WTC11 (cell line): ENCODE results near the gene TIMM10. TPM values are rescaled to one million over a fixed set of nuclear protein-coding genes. Genes with fewer than 3 reads are reported as not detected.

Experiments used
- ATAC-seq: fragments of 200-7000 bp; cut with Tn5 transposase; 2 replicates; pipeline ENCODE4 v1.10.0; 2021; ENCODE audit warnings: mild to moderate bottlenecking, moderate library complexity
- CTCF ChIA-PET: fragments of 300-600 bp; sonication (Branson Sonifier 250); formaldehyde crosslinking; loops from one replicate; lab custom pipeline; 2021; ENCODE audit warnings: antibody characterized with exemption; lab: Charles Lee
- POLR2A ChIA-PET: fragments of 350-600 bp; sonication (Branson Sonifier 250); formaldehyde crosslinking; loops from one replicate; lab custom pipeline; 2021; ENCODE audit warnings: antibody characterized with exemption; lab: Charles Lee
- DNase-seq: peaks from one replicate; pipeline ENCODE4 v3.0.0; 2021; ENCODE audit warnings: low spot score
- H3K27ac Mint-ChIP-seq: 2 replicates; pipeline ENCODE4 v1.8.0; 2021; ENCODE audit warnings: mixed read lengths
- H3K27me3 Mint-ChIP-seq: 2 replicates; pipeline ENCODE4 v1.8.0; 2021; ENCODE audit warnings: low read depth, mild to moderate bottlenecking, moderate library complexity, mixed read lengths
- H3K36me3 Mint-ChIP-seq: 2 replicates; pipeline ENCODE4 v1.8.0; 2021; ENCODE audit warnings: mixed read lengths
- H3K4me1 Mint-ChIP-seq: 2 replicates; pipeline ENCODE4 v1.8.0; 2022; ENCODE audit warnings: mixed read lengths
- H3K4me3 Mint-ChIP-seq: 2 replicates; pipeline ENCODE4 v1.8.0; 2021; ENCODE audit warnings: mild to moderate bottlenecking, moderate library complexity, mixed read lengths
- H3K9me3 Mint-ChIP-seq: 2 replicates; pipeline ENCODE4 v1.8.0; 2021; ENCODE audit warnings: mixed read lengths
- ELF4 ChIP-seq: sonication (generic); formaldehyde crosslinking; IDR thresholded peaks from 2 replicates; pipeline ENCODE4 v1.8.1; 2022; ENCODE audit warnings: low read depth, mild to moderate bottlenecking, moderate library complexity, missing genetic modification reagents
- ESRRA ChIP-seq: sonication (generic); formaldehyde crosslinking; IDR thresholded peaks from 2 replicates; pipeline ENCODE4 v1.8.1; 2022; ENCODE audit warnings: mild to moderate bottlenecking, missing genetic modification reagents, borderline replicate concordance
- FOXJ3 ChIP-seq: sonication (generic); formaldehyde crosslinking; IDR thresholded peaks from 2 replicates; pipeline ENCODE4 v1.9.0; 2021; ENCODE audit warnings: missing genetic modification reagents, mild to moderate bottlenecking, borderline replicate concordance
- GTF2I ChIP-seq: fragments of 250-450 bp; sonication (Bioruptor Pico); conservative IDR thresholded peaks from 2 replicates; pipeline ENCODE4 v1.4.0; 2021; ENCODE audit warnings: mild to moderate bottlenecking
- HMGA2 ChIP-seq: fragments of 250-450 bp; sonication (Bioruptor Pico); IDR thresholded peaks from 2 replicates; pipeline ENCODE4 v1.4.0; 2021; ENCODE audit warnings: mild to moderate bottlenecking, moderate library complexity
- KAT7 ChIP-seq: sonication (generic); formaldehyde crosslinking; IDR thresholded peaks from 2 replicates; pipeline ENCODE4 v1.8.1; 2023; ENCODE audit warnings: missing genetic modification reagents, mild to moderate bottlenecking, borderline replicate concordance
- NFATC4 ChIP-seq: fragments of 250-450 bp; sonication (Bioruptor Pico); IDR thresholded peaks from 2 replicates; pipeline ENCODE4 v1.9.0; 2021; ENCODE audit warnings: mild to moderate bottlenecking
- TEAD1 ChIP-seq: sonication (generic); formaldehyde crosslinking; IDR thresholded peaks from 2 replicates; pipeline ENCODE4 v1.8.0; 2022; ENCODE audit warnings: mild to moderate bottlenecking, missing genetic modification reagents
- TP53 ChIP-seq: sonication (generic); formaldehyde crosslinking; IDR thresholded peaks from 2 replicates; pipeline ENCODE4 v1.8.1; 2023; ENCODE audit warnings: mild to moderate bottlenecking, missing genetic modification reagents
- total RNA-seq: library from RNA; stranded (reverse); gene quantifications from 3 replicates; pipeline ENCODE4 v1.2.3, GENCODE V29; 2021
- TF ChIP-seq, protein P1 (sequence below): fragments of 250-450 bp; sonication (Bioruptor Pico); IDR thresholded peaks from 2 replicates; pipeline ENCODE4 v1.8.0; 2021; ENCODE audit warnings: mild to moderate bottlenecking
- TF ChIP-seq, protein P2 (sequence below): sonication (generic); formaldehyde crosslinking; IDR thresholded peaks from 2 replicates; pipeline ENCODE4 v1.8.1; 2023; ENCODE audit warnings: mild to moderate bottlenecking, missing genetic modification reagents, moderate library complexity
- TF ChIP-seq, protein P3 (sequence below): fragments of 250-450 bp; sonication (Bioruptor Pico); conservative IDR thresholded peaks from 2 replicates; pipeline ENCODE4 v1.9.0; 2021; ENCODE audit warnings: mild to moderate bottlenecking
- TF ChIP-seq, protein P4 (sequence below): sonication (generic); formaldehyde crosslinking; IDR thresholded peaks from 2 replicates; pipeline ENCODE4 v1.8.1; 2023; ENCODE audit warnings: mild to moderate bottlenecking, missing genetic modification reagents, moderate library complexity
- TF ChIP-seq, protein P5 (sequence below): sonication (generic); formaldehyde crosslinking; IDR thresholded peaks from 2 replicates; pipeline ENCODE4 v1.8.0; 2022; ENCODE audit warnings: mild to moderate bottlenecking, missing genetic modification reagents
- TF ChIP-seq, protein P6 (sequence below): sonication (generic); formaldehyde crosslinking; IDR thresholded peaks from 2 replicates; pipeline ENCODE4 v1.8.1; 2023; ENCODE audit warnings: mild to moderate bottlenecking, moderate library complexity, missing genetic modification reagents

Gene TIMM10
- total RNA-seq, 1 experiment from 2014 or later, result 92.8 TPM

DNA sequence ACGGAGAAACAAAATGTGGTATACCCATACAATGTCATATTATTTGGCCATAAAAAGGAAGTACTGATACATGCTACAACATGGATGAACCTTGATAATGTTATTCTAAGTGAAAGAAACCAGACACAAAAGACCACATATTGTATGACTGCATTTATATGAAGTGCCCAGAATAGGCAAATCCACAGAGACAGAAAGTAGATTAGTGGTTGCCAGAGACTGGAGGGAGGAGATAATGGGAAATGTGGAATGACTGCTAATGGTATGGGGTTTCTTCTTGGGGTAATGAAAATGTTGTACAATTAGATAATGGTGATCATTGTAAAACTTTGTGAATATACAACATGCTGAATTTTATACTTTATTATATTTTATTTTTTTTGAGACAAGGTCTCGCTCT, 9.4 kb downstream of the TIMM10 start:
- H3K27me3 Mint-ChIP-seq, result peaks cover 18% of the 10 kb centered on the region
- no peak for TF ChIP-seq GTF2I
- TF ChIP-seq, protein P1, sequence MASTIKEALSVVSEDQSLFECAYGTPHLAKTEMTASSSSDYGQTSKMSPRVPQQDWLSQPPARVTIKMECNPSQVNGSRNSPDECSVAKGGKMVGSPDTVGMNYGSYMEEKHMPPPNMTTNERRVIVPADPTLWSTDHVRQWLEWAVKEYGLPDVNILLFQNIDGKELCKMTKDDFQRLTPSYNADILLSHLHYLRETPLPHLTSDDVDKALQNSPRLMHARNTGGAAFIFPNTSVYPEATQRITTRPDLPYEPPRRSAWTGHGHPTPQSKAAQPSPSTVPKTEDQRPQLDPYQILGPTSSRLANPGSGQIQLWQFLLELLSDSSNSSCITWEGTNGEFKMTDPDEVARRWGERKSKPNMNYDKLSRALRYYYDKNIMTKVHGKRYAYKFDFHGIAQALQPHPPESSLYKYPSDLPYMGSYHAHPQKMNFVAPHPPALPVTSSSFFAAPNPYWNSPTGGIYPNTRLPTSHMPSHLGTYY, result no peak
- TF ChIP-seq ESRRA (CRISPR knock-in tag), result no peak
- no peak for TF ChIP-seq HMGA2 (CRISPR knock-in tag)
- TF ChIP-seq, protein P2, sequence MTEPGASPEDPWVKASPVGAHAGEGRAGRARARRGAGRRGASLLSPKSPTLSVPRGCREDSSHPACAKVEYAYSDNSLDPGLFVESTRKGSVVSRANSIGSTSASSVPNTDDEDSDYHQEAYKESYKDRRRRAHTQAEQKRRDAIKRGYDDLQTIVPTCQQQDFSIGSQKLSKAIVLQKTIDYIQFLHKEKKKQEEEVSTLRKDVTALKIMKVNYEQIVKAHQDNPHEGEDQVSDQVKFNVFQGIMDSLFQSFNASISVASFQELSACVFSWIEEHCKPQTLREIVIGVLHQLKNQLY (CRISPR knock-in tag), result no peak
- TF ChIP-seq, protein P3, sequence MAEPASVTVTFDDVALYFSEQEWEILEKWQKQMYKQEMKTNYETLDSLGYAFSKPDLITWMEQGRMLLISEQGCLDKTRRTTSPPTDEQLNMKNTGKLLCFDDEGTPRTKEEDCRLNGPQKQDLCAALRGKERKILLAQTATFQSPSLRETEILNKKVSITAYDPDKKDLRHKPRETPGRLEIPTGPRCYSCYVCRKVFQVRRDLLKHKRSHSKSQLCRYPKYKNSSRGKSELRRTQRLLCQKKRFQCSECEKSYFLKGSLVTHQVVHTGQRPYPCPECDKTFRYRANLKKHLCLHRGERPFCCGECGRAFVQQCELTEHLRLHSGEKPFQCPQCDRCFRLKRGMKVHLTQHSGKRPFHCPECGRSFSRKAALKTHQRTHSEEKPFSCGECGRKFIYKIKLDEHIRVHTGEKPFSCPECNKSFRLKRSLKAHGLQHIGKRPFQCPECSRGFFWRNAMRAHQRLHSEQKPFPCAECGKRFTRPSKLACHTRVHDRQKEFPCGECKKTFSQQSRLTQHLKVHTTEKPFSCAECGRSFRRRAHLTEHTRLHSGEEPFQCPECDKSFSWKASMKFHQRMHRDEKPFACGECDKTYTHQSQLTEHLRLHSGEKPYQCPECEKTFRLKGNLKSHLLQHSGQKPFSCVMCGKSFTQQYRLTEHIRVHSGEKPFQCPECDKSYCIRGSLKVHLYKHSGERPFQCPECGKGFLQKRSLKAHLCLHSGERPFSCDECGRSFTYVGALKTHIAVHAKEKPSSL (CRISPR knock-in tag), result no peak
- no peak for TF ChIP-seq FOXJ3 (CRISPR knock-in tag)
- TF ChIP-seq, protein P4, sequence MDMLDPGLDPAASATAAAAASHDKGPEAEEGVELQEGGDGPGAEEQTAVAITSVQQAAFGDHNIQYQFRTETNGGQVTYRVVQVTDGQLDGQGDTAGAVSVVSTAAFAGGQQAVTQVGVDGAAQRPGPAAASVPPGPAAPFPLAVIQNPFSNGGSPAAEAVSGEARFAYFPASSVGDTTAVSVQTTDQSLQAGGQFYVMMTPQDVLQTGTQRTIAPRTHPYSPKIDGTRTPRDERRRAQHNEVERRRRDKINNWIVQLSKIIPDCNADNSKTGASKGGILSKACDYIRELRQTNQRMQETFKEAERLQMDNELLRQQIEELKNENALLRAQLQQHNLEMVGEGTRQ (CRISPR knock-in tag), result no peak
- no peak for TF ChIP-seq NFATC4 (CRISPR knock-in tag)
- no peak for TF ChIP-seq KAT7 (CRISPR knock-in tag)
- TF ChIP-seq, protein P5, sequence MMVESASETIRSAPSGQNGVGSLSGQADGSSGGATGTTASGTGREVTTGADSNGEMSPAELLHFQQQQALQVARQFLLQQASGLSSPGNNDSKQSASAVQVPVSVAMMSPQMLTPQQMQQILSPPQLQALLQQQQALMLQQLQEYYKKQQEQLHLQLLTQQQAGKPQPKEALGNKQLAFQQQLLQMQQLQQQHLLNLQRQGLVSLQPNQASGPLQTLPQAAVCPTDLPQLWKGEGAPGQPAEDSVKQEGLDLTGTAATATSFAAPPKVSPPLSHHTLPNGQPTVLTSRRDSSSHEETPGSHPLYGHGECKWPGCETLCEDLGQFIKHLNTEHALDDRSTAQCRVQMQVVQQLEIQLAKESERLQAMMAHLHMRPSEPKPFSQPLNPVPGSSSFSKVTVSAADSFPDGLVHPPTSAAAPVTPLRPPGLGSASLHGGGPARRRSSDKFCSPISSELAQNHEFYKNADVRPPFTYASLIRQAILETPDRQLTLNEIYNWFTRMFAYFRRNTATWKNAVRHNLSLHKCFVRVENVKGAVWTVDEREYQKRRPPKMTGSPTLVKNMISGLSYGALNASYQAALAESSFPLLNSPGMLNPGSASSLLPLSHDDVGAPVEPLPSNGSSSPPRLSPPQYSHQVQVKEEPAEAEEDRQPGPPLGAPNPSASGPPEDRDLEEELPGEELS (CRISPR knock-in tag), result no peak
- no peak for TF ChIP-seq ELF4 (CRISPR knock-in tag)
- no peak for TF ChIP-seq TP53
- H3K36me3 Mint-ChIP-seq, result peaks cover 4% of the 10 kb centered on the region
- H3K27ac Mint-ChIP-seq, result no peak overlapping the region
- ChIA-PET POLR2A (interaction anchor here (0.7 kb wide), 1 partner anchor 1637 kb away, joined by 4 read pairs; no protein-coding TSS in a partner anchor), CTCF (interaction anchor here (1.5 to 2.0 kb wide), 3 partner anchors 28 to 123 kb away, joined by 5 to 11 read pairs (median 9); no protein-coding TSS in a partner anchor)
- H3K9me3 Mint-ChIP-seq, result peaks cover 3% of the 10 kb centered on the region; the same call in 1 of the 2 replicates
- DNase-seq (no peak), ATAC-seq (no peak)
- H3K4me3 Mint-ChIP-seq, result no peak overlapping the region
- H3K4me1 Mint-ChIP-seq, result peaks cover 12% of the 10 kb centered on the region

DNA sequence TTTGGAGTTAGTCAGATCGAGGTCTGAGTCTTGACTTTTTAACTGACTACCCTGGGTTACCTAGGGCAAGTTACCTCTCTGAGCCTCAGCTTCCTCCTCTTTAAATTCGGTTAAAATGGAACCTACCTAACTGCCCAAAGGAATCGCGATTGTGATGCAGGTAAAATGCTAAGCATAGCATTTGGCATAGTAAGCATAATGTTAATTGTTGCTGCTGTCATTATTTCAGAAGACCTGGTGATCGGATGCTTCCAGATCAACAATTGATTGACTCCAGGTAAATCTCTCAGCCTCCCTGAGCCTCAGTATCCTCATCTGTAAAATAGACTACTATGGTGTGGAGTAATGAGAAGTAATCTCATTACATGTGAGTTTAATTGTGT, 14.5 kb downstream of the TIMM10 start:
- ATAC-seq (no peak), DNase-seq (no peak)
- Mint-ChIP-seq H3K4me1 (peaks cover 20% of the 10 kb centered on the region), H3K27ac (no peak overlapping the region), H3K9me3 (no peaks in the 10 kb centered on the region), H3K36me3 (no peaks in the 10 kb centered on the region)
- ChIA-PET CTCF (interaction anchor here (1.0 to 6.9 kb wide), 12 partner anchors 11 to 170 kb away, joined by 3 to 147 read pairs (median 10); partner anchors contain the start of genes RTN4RL2 and TIMM10), POLR2A (interaction anchor here (0.7 to 3.9 kb wide), 7 partner anchors 8 to 123 kb away, joined by 3 to 37 read pairs (median 5); no protein-coding TSS in a partner anchor)
- TF ChIP-seq, protein P6, sequence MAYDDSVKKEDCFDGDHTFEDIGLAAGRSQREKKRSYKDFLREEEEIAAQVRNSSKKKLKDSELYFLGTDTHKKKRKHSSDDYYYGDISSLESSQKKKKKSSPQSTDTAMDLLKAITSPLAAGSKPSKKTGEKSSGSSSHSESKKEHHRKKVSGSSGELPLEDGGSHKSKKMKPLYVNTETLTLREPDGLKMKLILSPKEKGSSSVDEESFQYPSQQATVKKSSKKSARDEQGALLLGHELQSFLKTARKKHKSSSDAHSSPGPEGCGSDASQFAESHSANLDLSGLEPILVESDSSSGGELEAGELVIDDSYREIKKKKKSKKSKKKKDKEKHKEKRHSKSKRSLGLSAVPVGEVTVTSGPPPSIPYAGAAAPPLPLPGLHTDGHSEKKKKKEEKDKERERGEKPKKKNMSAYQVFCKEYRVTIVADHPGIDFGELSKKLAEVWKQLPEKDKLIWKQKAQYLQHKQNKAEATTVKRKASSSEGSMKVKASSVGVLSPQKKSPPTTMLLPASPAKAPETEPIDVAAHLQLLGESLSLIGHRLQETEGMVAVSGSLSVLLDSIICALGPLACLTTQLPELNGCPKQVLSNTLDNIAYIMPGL (CRISPR knock-in tag), result no peak
- no peak for TF ChIP-seq TEAD1 (CRISPR knock-in tag)
- TF ChIP-seq, all 79 proteins: peak for 0
- Mint-ChIP-seq H3K27me3 (peaks cover 22% of the 10 kb centered on the region), H3K4me3 (peak overlapping the region; percentile 93)
